PC-3 (cell line): ENCODE data around the gene DKKL1.

Experiments
- EZH2phosphoT487 ChIP-seq: fragments of 300-600 bp; sonication (generic); IDR thresholded peaks from 2 replicates; pipeline ENCODE4 v1.6.1; 2018; ENCODE audit warnings: mild to moderate bottlenecking, antibody characterized with exemption, low read length, borderline replicate concordance
- TF ChIP-seq, protein P1 (sequence below): fragments of 300-600 bp; sonication (generic); conservative IDR thresholded peaks from 2 replicates; pipeline ENCODE4 v1.5.1; 2017; ENCODE audit warnings: antibody characterized with exemption, low read depth, mild to moderate bottlenecking, low read length

DNA sequence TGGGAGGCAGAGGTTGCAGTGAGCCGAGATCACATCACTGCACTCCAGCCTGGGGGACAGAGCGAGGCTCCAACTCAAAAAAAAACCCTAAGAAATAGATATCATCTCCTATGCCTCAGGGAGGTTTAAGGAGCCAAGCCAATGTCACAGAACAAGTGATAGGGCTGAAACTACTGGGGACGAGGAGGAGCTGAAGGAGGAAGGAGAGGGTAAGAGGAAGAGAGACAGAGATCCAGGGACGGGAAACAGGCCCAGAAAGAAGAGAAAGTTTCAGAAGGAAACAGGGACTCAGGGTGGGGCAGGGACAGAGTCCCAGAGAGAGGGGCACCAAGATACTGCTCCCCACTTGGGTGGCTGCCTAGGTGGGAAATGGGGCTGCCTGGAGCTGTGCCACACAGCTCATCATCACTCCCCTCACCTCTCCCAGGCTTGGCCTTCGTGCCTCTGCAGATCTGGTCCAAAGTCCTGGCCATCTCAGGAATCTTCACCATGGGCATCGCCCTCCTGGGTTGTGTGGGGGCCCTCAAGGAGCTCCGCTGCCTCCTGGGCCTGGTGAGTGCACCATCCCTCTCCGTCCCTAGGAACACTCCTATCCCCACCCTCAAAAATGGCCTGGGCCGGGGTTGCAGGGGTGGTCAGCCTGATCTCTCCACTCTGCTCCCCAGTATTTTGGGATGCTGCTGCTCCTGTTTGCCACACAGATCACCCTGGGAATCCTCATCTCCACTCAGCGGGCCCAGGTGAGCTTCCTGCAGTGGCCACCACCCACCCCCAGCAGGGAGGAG is 27.0 kb upstream of the DKKL1 start:
- TF ChIP-seq, protein P1, sequence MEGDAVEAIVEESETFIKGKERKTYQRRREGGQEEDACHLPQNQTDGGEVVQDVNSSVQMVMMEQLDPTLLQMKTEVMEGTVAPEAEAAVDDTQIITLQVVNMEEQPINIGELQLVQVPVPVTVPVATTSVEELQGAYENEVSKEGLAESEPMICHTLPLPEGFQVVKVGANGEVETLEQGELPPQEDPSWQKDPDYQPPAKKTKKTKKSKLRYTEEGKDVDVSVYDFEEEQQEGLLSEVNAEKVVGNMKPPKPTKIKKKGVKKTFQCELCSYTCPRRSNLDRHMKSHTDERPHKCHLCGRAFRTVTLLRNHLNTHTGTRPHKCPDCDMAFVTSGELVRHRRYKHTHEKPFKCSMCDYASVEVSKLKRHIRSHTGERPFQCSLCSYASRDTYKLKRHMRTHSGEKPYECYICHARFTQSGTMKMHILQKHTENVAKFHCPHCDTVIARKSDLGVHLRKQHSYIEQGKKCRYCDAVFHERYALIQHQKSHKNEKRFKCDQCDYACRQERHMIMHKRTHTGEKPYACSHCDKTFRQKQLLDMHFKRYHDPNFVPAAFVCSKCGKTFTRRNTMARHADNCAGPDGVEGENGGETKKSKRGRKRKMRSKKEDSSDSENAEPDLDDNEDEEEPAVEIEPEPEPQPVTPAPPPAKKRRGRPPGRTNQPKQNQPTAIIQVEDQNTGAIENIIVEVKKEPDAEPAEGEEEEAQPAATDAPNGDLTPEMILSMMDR, result no peak
- TF ChIP-seq EZH2phosphoT487, result no peak
